Mesodermal cell (in vitro differentiated cells): ENCODE results near the gene SYTL4.
"Not testable (repeated sequence)": the region's sequence is repeated elsewhere in the genome, so short reads cannot be mapped to it uniquely, and the experiment has no call there.

Source experiments
- H3K27ac ChIP-seq: 2 replicates; pipeline ENCODE4 v1.7.0; 2013; ENCODE audit warnings: mild to moderate bottlenecking, low read depth, low read length, moderate library complexity; ENCODE audit not compliant: severe bottlenecking
- H3K36me3 ChIP-seq: 2 replicates; pipeline ENCODE4 v1.7.1; 2013; ENCODE audit warnings: mild to moderate bottlenecking, low read length, moderate library complexity; ENCODE audit not compliant: control insufficient read depth, insufficient read depth
- H3K4me1 ChIP-seq: one replicate; pipeline ENCODE4 v1.7.1; 2013; ENCODE audit warnings: mild to moderate bottlenecking, low read length; ENCODE audit not compliant: insufficient read depth, control insufficient read depth, poor library complexity, severe bottlenecking
- H3K4me3 ChIP-seq: 2 replicates; pipeline ENCODE4 v1.7.0; 2013; ENCODE audit warnings: low read length, control low read depth, mild to moderate bottlenecking; ENCODE audit not compliant: insufficient read depth, poor library complexity, severe bottlenecking; ENCODE audit errors: extremely low read depth
- H3K9me3 ChIP-seq: 2 replicates; pipeline ENCODE4 v1.7.1; 2013; ENCODE audit warnings: mild to moderate bottlenecking, low read length, moderate library complexity; ENCODE audit not compliant: control insufficient read depth
- WGBS, 2 experiments: methylation state at CpG; one replicate each; pipeline ENCODE4 v1.1.5; 2013; ENCODE audit warnings: missing lambda C conversion rate in 2 of 2; ENCODE audit not compliant: insufficient coverage in 2 of 2; 5-methylcytosine and 5-hydroxymethylcytosine counted together

The SYTL4 gene

DNA sequence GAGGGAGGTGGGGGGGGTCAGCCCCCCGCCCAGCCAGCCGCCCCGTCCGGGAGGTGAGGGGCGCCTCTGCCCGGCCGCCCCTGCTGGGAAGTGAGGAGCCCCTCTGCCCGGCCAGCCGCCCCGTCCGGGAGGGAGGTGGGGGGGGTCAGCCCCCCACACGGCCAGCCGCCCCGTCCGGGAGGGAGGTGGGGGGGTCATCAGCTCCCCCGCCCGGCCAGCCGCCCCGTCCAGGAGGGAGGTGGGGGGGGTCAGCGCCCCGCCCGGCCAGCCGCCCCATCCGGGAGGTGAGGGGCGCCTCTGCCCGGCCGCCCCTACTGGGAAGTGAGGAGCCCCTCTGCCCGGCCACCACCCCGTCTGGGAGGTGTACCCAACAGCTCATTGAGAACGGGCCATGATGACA lies 7.9 kb downstream of the SYTL4 start:
- H3K36me3 ChIP-seq, H3K9me3 ChIP-seq, H3K4me1 ChIP-seq, H3K27ac ChIP-seq, H3K4me3 ChIP-seq: not testable (repeated sequence)
- WGBS, 2 experiments, result no CpG with 5 or more reads among the region's 30 CpGs

DNA sequence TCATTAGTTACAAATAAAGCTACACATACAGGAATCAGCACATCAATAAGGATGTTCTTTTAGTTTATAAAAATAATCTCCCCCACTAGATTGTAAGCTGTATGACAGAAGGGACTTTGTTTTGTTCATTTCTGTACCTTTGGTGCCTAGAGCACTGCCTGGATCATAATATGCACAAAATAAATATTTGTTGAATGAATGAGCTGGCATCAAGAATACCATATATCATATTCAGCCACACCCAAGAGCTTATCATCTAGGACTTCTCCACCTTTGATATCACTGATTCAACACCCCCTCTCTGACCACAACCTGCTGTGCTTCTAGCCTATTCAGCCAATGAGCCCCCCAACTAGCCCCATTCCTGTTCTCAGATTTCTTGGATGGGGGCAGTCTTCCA lies 10.6 kb downstream of the SYTL4 start:
- Histone ChIP-seq H3K27ac (no peak overlapping the region), H3K4me3 (no peak overlapping the region), H3K9me3 (no peaks in the 10 kb centered on the region), H3K36me3 (no peaks in the 10 kb centered on the region), H3K4me1 (no peaks in the 10 kb centered on the region)

DNA sequence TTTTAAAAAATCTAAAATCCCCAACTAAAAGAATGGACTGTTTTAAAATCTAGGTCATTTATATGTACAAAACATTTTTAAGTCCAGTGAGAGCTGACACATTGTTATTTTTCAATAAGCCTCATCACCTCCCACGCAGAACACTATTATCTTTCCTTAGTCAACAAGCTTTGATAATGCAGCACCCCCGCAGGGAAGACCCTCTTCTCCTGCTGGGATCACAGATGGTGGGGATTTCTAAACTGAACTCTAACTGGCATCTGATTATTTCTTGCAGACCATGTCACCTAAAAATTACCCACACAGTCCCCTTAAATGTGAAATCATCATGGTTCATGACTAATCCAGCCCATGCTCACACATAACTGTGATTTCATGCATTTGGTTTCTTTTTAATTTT lies 11.6 kb downstream of the SYTL4 start:
- Histone ChIP-seq H3K36me3 (no peaks in the 10 kb centered on the region), H3K4me1 (no peaks in the 10 kb centered on the region), H3K4me3 (no peak overlapping the region), H3K27ac (no peak overlapping the region), H3K9me3 (no peaks in the 10 kb centered on the region)
- no CpG with 5 or more reads among the region's 2 CpGs for WGBS, 2 experiments

GRCh38 chrX:100719139-100719538 lies 12.8 kb downstream of the SYTL4 start:
- H3K27ac ChIP-seq, result no peak overlapping the region
- H3K4me3 ChIP-seq, result no peak overlapping the region
- no CpG with 5 or more reads among the region's 2 CpGs for WGBS, 2 experiments
- H3K9me3 ChIP-seq, result no peaks in the 10 kb centered on the region
- H3K4me1 ChIP-seq, result no peaks in the 10 kb centered on the region
- no peaks in the 10 kb centered on the region for H3K36me3 ChIP-seq

- WGBS, 2 experiments, result 95% methylated on average over 8 of the region's 8 CpGs; no CpG with 5 or more reads in 1 of the 2 experiments
- H3K4me1 ChIP-seq, result no peaks in the 10 kb centered on the region
- no peak overlapping the region for H3K27ac ChIP-seq
- no peaks in the 10 kb centered on the region for H3K9me3 ChIP-seq
- no peaks in the 10 kb centered on the region for H3K36me3 ChIP-seq
- no peak overlapping the region for H3K4me3 ChIP-seq
These were observed 14.6 kb downstream of the SYTL4 start for GRCh38 chrX:100717363-100717762.

DNA sequence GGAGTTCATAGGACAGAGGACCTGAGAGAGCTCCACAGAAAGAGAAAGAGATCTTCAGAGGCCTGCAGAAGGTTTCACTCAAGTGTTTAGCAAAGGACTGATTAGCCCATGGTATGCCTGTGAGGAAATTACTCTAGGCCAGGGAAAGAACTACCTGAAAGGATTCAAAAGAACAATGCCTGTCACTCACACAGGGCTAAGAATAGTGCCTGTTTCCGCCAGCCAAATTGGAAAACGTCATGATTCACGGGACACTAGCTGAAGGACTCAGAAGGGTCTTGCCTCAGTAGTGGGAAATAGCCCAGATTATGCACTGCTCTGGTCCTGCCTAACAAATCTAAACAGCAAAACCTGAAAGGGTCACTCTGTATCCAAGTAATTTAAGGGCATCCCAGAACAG lies 21.1 kb downstream of the SYTL4 start:
- Histone ChIP-seq H3K4me3 (no peak overlapping the region), H3K27ac (no peak overlapping the region), H3K4me1 (no peaks in the 10 kb centered on the region), H3K9me3 (no peaks in the 10 kb centered on the region), H3K36me3 (no peaks in the 10 kb centered on the region)
- 60% methylated on average over 3 of the region's 3 CpGs; no CpG with 5 or more reads in 1 of the 2 experiments for WGBS, 2 experiments

- Histone ChIP-seq H3K27ac (no peak overlapping the region), H3K4me3 (no peak overlapping the region), H3K9me3 (no peaks in the 10 kb centered on the region), H3K36me3 (no peaks in the 10 kb centered on the region), H3K4me1 (no peaks in the 10 kb centered on the region)
- no CpG with 5 or more reads among the region's 3 CpGs for WGBS, 2 experiments
These were observed 27.2 kb downstream of the SYTL4 start for GRCh38 chrX:100704581-100705203.

- Histone ChIP-seq H3K36me3 (no peaks in the 10 kb centered on the region), H3K27ac (no peak overlapping the region), H3K4me1 (no peaks in the 10 kb centered on the region), H3K4me3 (no peak overlapping the region), H3K9me3 (no peaks in the 10 kb centered on the region)
- no CpG with 5 or more reads among the region's 1 CpG for WGBS, 2 experiments
These were observed 31.1 kb downstream of the SYTL4 start for GRCh38 chrX:100700809-100701208.

GRCh38 chrX:100698551-100698950 lies 33.4 kb downstream of the SYTL4 start:
- Histone ChIP-seq H3K4me1 (no peaks in the 10 kb centered on the region), H3K36me3 (no peaks in the 10 kb centered on the region), H3K9me3 (no peaks in the 10 kb centered on the region)

GRCh38 chrX:100696699-100697351 lies 35.1 kb downstream of the SYTL4 start:
- Histone ChIP-seq H3K4me3 (no peak overlapping the region), H3K4me1 (no peaks in the 10 kb centered on the region)
- no CpG with 5 or more reads among the region's 3 CpGs for WGBS, 2 experiments

More at GRCh38 chrX:100698551-100698950, 33.4 kb downstream of the SYTL4 start:
- Histone ChIP-seq H3K27ac (no peak overlapping the region), H3K4me3 (no peak overlapping the region)

DNA sequence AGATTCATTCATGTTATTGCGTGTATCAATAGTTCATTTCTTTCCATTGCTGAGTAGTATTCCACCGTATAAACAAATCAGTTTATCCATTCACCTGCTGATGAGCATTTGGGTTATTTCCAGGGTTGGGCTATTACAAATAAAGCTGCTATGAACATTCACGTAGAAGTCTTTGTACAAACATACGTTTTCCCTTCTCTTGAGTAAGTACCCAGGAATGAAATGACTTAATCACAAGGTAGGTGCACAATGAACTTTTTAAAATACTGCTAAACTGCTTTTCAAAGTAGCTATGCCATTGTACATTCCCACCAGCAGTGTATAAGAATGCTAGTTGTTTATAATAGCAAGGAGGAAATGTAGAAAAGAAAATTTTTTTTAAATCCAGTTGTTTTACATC lies 35.9 kb downstream of the SYTL4 start:
- no peak overlapping the region for H3K4me3 ChIP-seq
- no peaks in the 10 kb centered on the region for H3K9me3 ChIP-seq
- H3K4me1 ChIP-seq, result no peaks in the 10 kb centered on the region
- no peaks in the 10 kb centered on the region for H3K36me3 ChIP-seq
- no CpG with 5 or more reads among the region's 4 CpGs for WGBS, 2 experiments
- no peak overlapping the region for H3K27ac ChIP-seq

More at GRCh38 chrX:100696699-100697351, 35.1 kb downstream of the SYTL4 start:
- no peaks in the 10 kb centered on the region for H3K9me3 ChIP-seq
- H3K36me3 ChIP-seq, result no peaks in the 10 kb centered on the region
- H3K27ac ChIP-seq, result no peak overlapping the region
